Transverse colon (tissue), 4 donors: ENCODE data around the gene USP30. TPM values are rescaled to one million over a fixed set of nuclear protein-coding genes. Genes with fewer than 3 reads are reported as not detected.
A peak's percentile ranks its signal among the peaks of the same experiment; 100 is the strongest.

ENCODE experiments used
- DNase-seq: peaks from one replicate; pipeline ENCODE4 v3.0.0-alpha.2; 2019
- H3K27ac ChIP-seq, 4 donors: fragments of 200-600 bp; sonication (generic); 2 replicates each; pipeline ENCODE4 v1.5.1; 2016 to 2018; ENCODE audit warnings: inconsistent platforms in 4 of 4
- H3K27me3 ChIP-seq: fragments of 200-600 bp; sonication (generic); 2 replicates; pipeline ENCODE4 v1.5.1; 2017; ENCODE audit warnings: inconsistent platforms
- H3K36me3 ChIP-seq, 4 donors: fragments of 200-600 bp; sonication (generic); 2 replicates each; pipeline ENCODE4 v1.5.1; 2017 to 2019; ENCODE audit warnings: inconsistent platforms in 4 of 4
- H3K4me1 ChIP-seq, 4 donors: fragments of 200-600 bp; sonication (generic); 2 replicates each; pipeline ENCODE4 v1.5.1; 2017 to 2020; ENCODE audit warnings: inconsistent platforms in 4 of 4
- H3K4me3 ChIP-seq, 4 donors: fragments of 200-600 bp; sonication (generic); 1 replicate in 1 of 4; 2 replicates in 3 of 4; pipeline versions ENCODE4 v1.5.1 to v1.6.1; 2017 to 2019; ENCODE audit warnings: inconsistent platforms in 4 of 4
- H3K9me3 ChIP-seq, 2 donors: fragments of 200-600 bp; sonication (generic); 2 replicates each; pipeline ENCODE4 v1.5.1; 2017 to 2019; ENCODE audit warnings: inconsistent platforms in 2 of 2
- CTCF ChIP-seq, 5 experiments: fragments of 200-600 bp in 3 of 5; fragments of 450-650 bp in 2 of 5; sonication (generic) in 3 of 5; IDR thresholded peaks; 1 replicate in 2 of 5; 2 replicates in 3 of 5; pipeline ENCODE4 v1.5.1; 2016 to 2017; ENCODE audit warnings: antibody characterized with exemption in 5 of 5, inconsistent platforms in 3 of 5, mild to moderate bottlenecking in 2 of 5, moderate library complexity in 1 of 5
- EP300 ChIP-seq: sonication (generic); formaldehyde crosslinking; IDR thresholded peaks from one replicate; pipeline ENCODE4 v1.6.1; 2017; ENCODE audit warnings: antibody characterized with exemption, low read depth
- POLR2A ChIP-seq: fragments of 450-650 bp; IDR thresholded peaks from one replicate; pipeline ENCODE4 v1.6.1; 2016; ENCODE audit warnings: antibody characterized with exemption, mild to moderate bottlenecking, moderate library complexity
- POLR2AphosphoS5 ChIP-seq, 3 donors: sonication (generic); formaldehyde crosslinking; IDR thresholded peaks; one replicate each; pipeline ENCODE4 v1.6.1; 2016; ENCODE audit warnings: antibody characterized with exemption in 3 of 3
- WGBS, 2 donors: methylation state at CpG; one replicate each; pipeline ENCODE4 v1.1.5; 2018; ENCODE audit warnings: low coverage in 1 of 2; 5-methylcytosine and 5-hydroxymethylcytosine counted together
- in situ Hi-C, 4 donors: fragments of 200-750 bp; cut with MboI; loops; one replicate each; pipeline versions ENCODE4 v1.15.0 to v1.15.1; 2017; ENCODE audit warnings: low sequenced_read_pairs in 3 of 4, low pct_ligation_motif_present in 1 of 4, low pct_unique_long_range_greater_than_20kb in 1 of 4
- intact Hi-C: fragments of 100-400 bp; cut with DNase I; formaldehyde crosslinking; loops from one replicate; pipeline ENCODE4 v1.15.1; 2023; ENCODE audit warnings: low total_unique reads
- small RNA-seq, 4 donors: library from RNA; depleted of rRNA; stranded (forward); fragments of <200 nt; gene quantifications; one replicate each; pipeline ENCODE3, GENCODE V24; 2016
- total RNA-seq, 4 donors: library from RNA; depleted of rRNA; stranded (reverse); fragments of >200 nt; gene quantifications; one replicate each; pipeline ENCODE4 v1.1.0, GENCODE V29; 2016

Gene USP30
- total RNA-seq, 4 donors from 2014 or later = 6.8 to 38.9 (median 24.9) TPM

GRCh38 chr12:109134186-109134917, 82.0 kb downstream of the USP30 start:
- in situ Hi-C loops = no loop called here
- Histone ChIP-seq H3K36me3 (peaks cover 0 to 3% (median 0%) of the 10 kb centered on the region in 4 donors), H3K27ac (peak overlapping the region in 3 of 4 donors; percentile 30 to 53 (median 36)), H3K4me1 (peaks cover 0 to 8% (median 0%) of the 10 kb centered on the region in 4 donors), H3K4me3 (no peak overlapping the region), H3K9me3 (no peaks in the 10 kb centered on the region), H3K27me3 (no peaks in the 10 kb centered on the region)
- DNase-seq = no peak
- intact Hi-C loops = no loop called here
- TF ChIP-seq CTCF (IDR thresholded peaks at IDR 0.05) = peak; percentile 30 to 49 (median 41)
- TF ChIP-seq EP300 = no peak
- no peak for TF ChIP-seq POLR2A
- 43 to 51% methylated on average over 1 to 6 of the region's 6 CpGs for WGBS, 2 donors

GRCh38 chr12:109137055-109137454, 84.7 kb downstream of the USP30 start:
- WGBS, 2 donors = 60 to 83% methylated on average over 2 of the region's 2 CpGs
- H3K4me1 ChIP-seq = peaks cover 0 to 8% (median 0%) of the 10 kb centered on the region in 4 donors
- no peaks in the 10 kb centered on the region for H3K9me3 ChIP-seq
- no peaks in the 10 kb centered on the region for H3K27me3 ChIP-seq
- H3K4me3 ChIP-seq = no peak overlapping the region
- no peak for TF ChIP-seq POLR2AphosphoS5 (IDR thresholded peaks at IDR 0.05)
- in situ Hi-C loops = no loop called here
- H3K27ac ChIP-seq = peak overlapping the region; percentile 6 to 33 (median 22)
- intact Hi-C loops = no loop called here
- DNase-seq = no peak
- peaks cover 0 to 6% (median 2%) of the 10 kb centered on the region in 4 donors for H3K36me3 ChIP-seq

Small RNA genes within 50 kb of the gene (small RNA-seq; reads per million reads assigned to genes)
- gene AC190387.1 (0 reads per million in 4 donors), gene RNA5SP372 (0 reads per million in 4 donors)

Other genes with a start within 250 kb of the USP30 start
- 10 to 100 TPM; 15.0 to 39.0 (median 18.9) TPM for gene SSH1, start 195.0 kb upstream of the USP30 start, total RNA-seq
- 1 to 10 TPM in 3 of 4 donors, not detected in 1; 3.7 to 7.1 (median 4.4) TPM for gene DAO, start 172.5 kb upstream of the USP30 start, total RNA-seq
- gene SVOP, start 31.5 kb upstream of the USP30 start, total RNA-seq = under 1 TPM in 2 of 4 donors, not detected in 2; 0.16 to 0.55 TPM
- gene ALKBH2, start 40.9 kb downstream of the USP30 start, total RNA-seq = 10 to 100 TPM in 1 of 4 donors, 1 to 10 TPM in 2, not detected in 1; 3.4 to 11.1 (median 7.1) TPM
- 10 to 100 TPM in 3 of 4 donors, 1 to 10 TPM in 1; 6.7 to 29.4 (median 20.9) TPM for gene UNG, start 45.0 kb downstream of the USP30 start, total RNA-seq
- 100 to 1,000 TPM in 2 of 4 donors, 10 to 100 TPM in 2; 69.5 to 132 (median 93.6) TPM for gene ACACB, start 64.0 kb downstream of the USP30 start, total RNA-seq